Chondrocyte (in vitro differentiated cells): Measurements from ENCODE around the gene MBOAT2. TPM values are rescaled to one million over a fixed set of nuclear protein-coding genes. Genes with fewer than 3 reads are reported as not detected.
"Not testable (repeated sequence)": the region's sequence is repeated elsewhere in the genome, so short reads cannot be mapped to it uniquely, and the experiment has no call there.

Experiments
- DNase-seq: peaks from one replicate; pipeline ENCODE4 v3.0.0; 2021; ENCODE audit warnings: mixed read lengths, low spot score
- H3K27ac Mint-ChIP-seq: one replicate; pipeline ENCODE4 v1.8.0; 2021; ENCODE audit warnings: mild to moderate bottlenecking, moderate library complexity, mixed read lengths; ENCODE audit not compliant: unreplicated experiment
- H3K27me3 Mint-ChIP-seq: 2 replicates; pipeline ENCODE4 v1.8.0; 2021; ENCODE audit warnings: low read depth, mixed read lengths
- H3K36me3 Mint-ChIP-seq: 2 replicates; pipeline ENCODE4 v1.8.0; 2021; ENCODE audit warnings: low read depth, mixed read lengths
- H3K4me1 Mint-ChIP-seq: 2 replicates; pipeline ENCODE4 v1.8.0; 2021; ENCODE audit warnings: low read depth, mild to moderate bottlenecking, mixed read lengths
- H3K4me3 Mint-ChIP-seq: one replicate; pipeline ENCODE4 v1.8.0; 2021; ENCODE audit warnings: mild to moderate bottlenecking, moderate library complexity, mixed read lengths; ENCODE audit not compliant: unreplicated experiment
- H3K9me3 Mint-ChIP-seq: 2 replicates; pipeline ENCODE4 v1.8.0; 2021; ENCODE audit warnings: low read depth, mixed read lengths
- CTCF ChIP-seq: fragments of 200-600 bp; sonication (generic); IDR thresholded peaks from 2 replicates; pipeline ENCODE4 v1.5.0; 2021; ENCODE audit warnings: antibody characterized with exemption, mild to moderate bottlenecking, moderate library complexity
- total RNA-seq: library from RNA; stranded (reverse); gene quantifications from 3 replicates; pipeline ENCODE4 v1.2.1, GENCODE V29; 2021

MBOAT2 gene
- total RNA-seq, 1 donor from 2014 or later: 40.2 TPM

GRCh38 chr2:8907764-8908288 is 95.7 kb downstream of the MBOAT2 start:
- no peak for TF ChIP-seq CTCF
- peaks cover 35% of the 10 kb centered on the region for H3K9me3 Mint-ChIP-seq
- H3K27me3 Mint-ChIP-seq: no peaks in the 10 kb centered on the region
- no peak overlapping the region for H3K27ac Mint-ChIP-seq
- no peak overlapping the region for H3K4me3 Mint-ChIP-seq
- no peak for DNase-seq
- H3K36me3 Mint-ChIP-seq: peaks cover 24% of the 10 kb centered on the region
- H3K4me1 Mint-ChIP-seq: no peaks in the 10 kb centered on the region

GRCh38 chr2:8903924-8904323 is 99.6 kb downstream of the MBOAT2 start:
- not testable (repeated sequence) for DNase-seq, H3K27me3 Mint-ChIP-seq, H3K4me3 Mint-ChIP-seq, H3K4me1 Mint-ChIP-seq, H3K27ac Mint-ChIP-seq
- peaks cover 15% of the 10 kb centered on the region for H3K9me3 Mint-ChIP-seq
- H3K36me3 Mint-ChIP-seq: peaks cover 20% of the 10 kb centered on the region

GRCh38 chr2:8902757-8903156 is 100.7 kb downstream of the MBOAT2 start:
- H3K4me1 Mint-ChIP-seq, DNase-seq, H3K27me3 Mint-ChIP-seq, H3K27ac Mint-ChIP-seq, H3K4me3 Mint-ChIP-seq: not testable (repeated sequence)
- Mint-ChIP-seq H3K36me3 (peaks cover 20% of the 10 kb centered on the region), H3K9me3 (peaks cover 15% of the 10 kb centered on the region)

- not testable (repeated sequence) for H3K9me3 Mint-ChIP-seq, H3K27me3 Mint-ChIP-seq, DNase-seq, H3K4me1 Mint-ChIP-seq, H3K4me3 Mint-ChIP-seq
- Mint-ChIP-seq H3K36me3 (peaks cover 14% of the 10 kb centered on the region), H3K27ac (peak overlapping the region; percentile 19)
These were observed 106.3 kb downstream of the MBOAT2 start for GRCh38 chr2:8897206-8897605.

- H3K9me3 Mint-ChIP-seq, H3K27ac Mint-ChIP-seq, H3K4me3 Mint-ChIP-seq, DNase-seq, H3K4me1 Mint-ChIP-seq, H3K27me3 Mint-ChIP-seq: not testable (repeated sequence)
- peaks cover 14% of the 10 kb centered on the region for H3K36me3 Mint-ChIP-seq
These were observed 106.8 kb downstream of the MBOAT2 start for GRCh38 chr2:8896671-8897070.

GRCh38 chr2:8895087-8895912 is 108.2 kb downstream of the MBOAT2 start:
- H3K4me3 Mint-ChIP-seq, DNase-seq: not testable (repeated sequence)
- peaks cover 14% of the 10 kb centered on the region for H3K36me3 Mint-ChIP-seq

GRCh38 chr2:8893978-8894820 is 109.3 kb downstream of the MBOAT2 start:
- TF ChIP-seq CTCF: no peak
- peaks cover 6% of the 10 kb centered on the region for H3K9me3 Mint-ChIP-seq
- H3K4me1 Mint-ChIP-seq: peaks cover 3% of the 10 kb centered on the region
- peaks cover 14% of the 10 kb centered on the region for H3K36me3 Mint-ChIP-seq
- no peak for DNase-seq
- no peak overlapping the region for H3K4me3 Mint-ChIP-seq
- no peak overlapping the region for H3K27ac Mint-ChIP-seq
- no peaks in the 10 kb centered on the region for H3K27me3 Mint-ChIP-seq

More at GRCh38 chr2:8895087-8895912, 108.2 kb downstream of the MBOAT2 start:
- H3K9me3 Mint-ChIP-seq, H3K4me1 Mint-ChIP-seq, H3K27ac Mint-ChIP-seq, H3K27me3 Mint-ChIP-seq: not testable (repeated sequence)
